HG02763 (cell line): ENCODE data around the gene MAN1A1.

Source experiments
- ATAC-seq: cut with Tn5 transposase; IDR thresholded peaks from one replicate; pipeline ENCODE4 v1.9.1; 2021; ENCODE audit warnings: mild to moderate bottlenecking, moderate library complexity; ENCODE audit not compliant: unreplicated experiment

The MAN1A1 gene

DNA sequence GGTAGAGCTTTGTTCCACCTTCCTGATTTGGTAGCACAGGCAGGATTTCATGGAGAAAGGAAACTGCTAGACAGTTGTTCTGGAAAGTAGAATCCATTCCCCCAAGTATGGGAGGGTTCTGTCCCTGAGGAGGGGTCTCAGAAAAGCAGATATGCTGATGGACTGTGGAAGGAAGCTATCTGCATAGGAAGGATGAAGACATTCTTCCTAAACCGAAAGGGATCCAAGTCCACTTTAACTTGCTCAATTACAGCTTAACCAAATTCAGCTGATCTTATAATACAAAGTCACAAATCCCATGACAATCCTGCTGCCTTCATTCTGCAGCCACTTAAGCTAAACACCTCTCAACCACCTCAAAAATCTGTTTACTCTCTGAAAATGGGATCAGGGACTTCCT, 2.6 kb downstream of the MAN1A1 start:
- no peak for ATAC-seq

DNA sequence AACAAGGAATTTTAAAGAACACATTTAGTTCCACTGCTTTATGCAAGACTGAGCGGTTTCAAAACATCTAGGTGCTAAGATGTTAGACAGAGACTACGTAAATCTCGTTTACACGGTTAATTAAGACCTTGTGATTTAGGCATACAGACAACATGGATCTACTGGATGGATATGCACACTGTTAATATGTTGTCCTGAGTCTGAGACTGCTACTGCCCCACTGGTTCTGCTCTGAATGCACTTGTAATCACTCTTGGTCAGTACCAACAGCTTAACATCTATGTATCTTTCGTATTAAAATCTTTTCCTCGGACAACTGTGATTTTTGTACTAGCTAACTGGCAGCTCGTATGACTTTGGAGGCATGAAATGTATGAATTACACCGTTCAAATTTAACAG, 3.1 kb downstream of the MAN1A1 start:
- no peak for ATAC-seq

DNA sequence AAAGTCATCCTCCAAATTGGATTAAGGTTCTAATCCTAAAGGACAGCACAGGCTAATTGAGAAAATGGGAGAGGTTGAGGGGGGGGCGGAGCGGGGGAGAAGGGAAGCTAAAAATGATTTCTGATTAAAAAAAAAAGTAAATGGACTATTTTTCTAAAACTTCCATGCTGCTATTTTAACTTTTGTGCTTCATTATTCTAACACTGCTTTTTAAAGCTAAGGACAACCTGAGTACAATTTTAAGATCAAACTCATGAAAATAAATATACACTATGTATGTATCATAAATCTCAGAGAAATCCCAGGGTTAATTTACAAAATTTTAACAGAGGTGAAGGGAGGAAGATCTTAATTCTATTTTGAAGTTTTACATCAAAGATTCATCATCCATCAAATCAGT, 4.4 kb downstream of the MAN1A1 start:
- no peak for ATAC-seq

DNA sequence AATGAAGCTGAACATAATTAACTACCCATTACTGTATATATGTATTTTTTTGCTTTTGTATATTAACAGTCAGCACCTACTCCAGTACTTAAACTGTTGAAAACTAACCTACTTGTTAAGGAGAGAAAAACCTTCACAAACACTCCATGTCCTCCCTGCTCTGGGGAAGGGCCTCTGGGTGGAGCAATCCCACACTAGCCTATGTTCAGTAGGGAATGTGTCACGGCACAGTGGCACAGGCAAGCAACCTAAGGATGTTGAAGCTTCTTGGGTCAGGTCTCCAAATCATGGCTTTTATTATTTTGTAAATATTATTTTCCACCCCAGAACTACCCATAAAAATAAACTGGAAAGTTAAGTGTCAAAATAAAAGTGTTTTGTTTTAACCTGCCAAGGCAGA, 5.3 kb downstream of the MAN1A1 start:
- ATAC-seq: no peak

DNA sequence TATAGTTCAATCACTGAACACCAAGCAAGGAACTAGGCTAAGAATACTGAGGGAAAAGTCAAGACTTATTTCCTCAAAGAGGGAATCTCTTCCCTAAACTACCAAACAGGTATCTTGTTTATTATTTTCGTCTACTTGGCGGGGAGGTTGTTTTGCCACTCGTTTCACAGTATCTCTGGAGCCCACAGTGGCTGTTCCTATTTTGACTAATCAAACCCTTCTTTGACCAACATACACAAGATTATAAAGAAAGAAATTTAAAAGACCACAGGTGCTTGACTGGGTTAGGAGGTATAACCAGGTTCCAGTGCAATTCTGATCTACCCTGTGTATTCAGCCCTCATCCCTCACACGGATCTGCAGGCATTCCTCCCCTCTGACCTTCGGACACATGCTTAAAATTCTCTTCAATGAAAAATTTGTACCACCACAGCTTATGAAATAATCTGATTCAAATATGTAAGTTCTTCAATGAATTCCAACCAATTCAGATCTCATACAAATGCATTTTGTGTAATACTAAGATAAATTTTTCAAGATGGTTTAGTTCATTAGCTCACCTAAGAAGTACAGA, 5.9 kb downstream of the MAN1A1 start:
- ATAC-seq: no peak

DNA sequence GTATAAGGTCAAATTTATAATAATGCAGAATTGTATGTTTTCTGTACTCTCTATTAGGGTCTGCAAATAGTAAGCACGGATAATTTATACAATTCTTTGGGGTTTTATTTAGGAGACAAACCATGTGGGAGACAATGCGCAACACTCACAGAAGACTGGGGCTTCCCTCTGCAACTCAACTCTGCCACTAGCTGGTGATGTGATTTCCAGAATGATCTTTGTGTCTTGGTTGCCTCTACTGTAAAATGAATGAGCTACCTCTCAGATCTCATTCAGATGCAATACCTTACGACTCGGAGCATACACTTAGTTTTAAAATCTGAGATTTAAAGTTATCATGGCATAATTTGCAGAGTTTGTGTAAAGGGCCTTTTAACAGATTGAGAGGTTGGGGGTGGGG, 6.4 kb downstream of the MAN1A1 start:
- ATAC-seq: no peak

DNA sequence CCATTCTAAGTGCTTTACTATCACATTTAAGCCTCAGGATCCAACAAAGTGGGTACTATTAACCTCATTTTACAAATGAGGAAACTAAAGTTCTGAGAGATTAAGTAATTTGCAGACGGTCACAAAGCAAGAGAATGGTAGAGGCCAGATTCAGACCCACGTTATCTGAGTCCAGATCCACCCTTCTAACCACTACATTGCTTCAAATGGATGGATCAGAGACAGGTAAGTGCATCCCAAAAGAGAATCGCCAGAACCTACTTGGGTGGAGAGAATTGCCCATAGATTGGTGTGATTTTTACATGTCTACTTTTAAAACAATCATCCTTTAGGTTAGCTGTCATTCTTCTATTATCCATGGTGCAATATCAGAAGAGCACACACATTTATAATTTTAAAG, 7.1 kb downstream of the MAN1A1 start:
- ATAC-seq: no peak

DNA sequence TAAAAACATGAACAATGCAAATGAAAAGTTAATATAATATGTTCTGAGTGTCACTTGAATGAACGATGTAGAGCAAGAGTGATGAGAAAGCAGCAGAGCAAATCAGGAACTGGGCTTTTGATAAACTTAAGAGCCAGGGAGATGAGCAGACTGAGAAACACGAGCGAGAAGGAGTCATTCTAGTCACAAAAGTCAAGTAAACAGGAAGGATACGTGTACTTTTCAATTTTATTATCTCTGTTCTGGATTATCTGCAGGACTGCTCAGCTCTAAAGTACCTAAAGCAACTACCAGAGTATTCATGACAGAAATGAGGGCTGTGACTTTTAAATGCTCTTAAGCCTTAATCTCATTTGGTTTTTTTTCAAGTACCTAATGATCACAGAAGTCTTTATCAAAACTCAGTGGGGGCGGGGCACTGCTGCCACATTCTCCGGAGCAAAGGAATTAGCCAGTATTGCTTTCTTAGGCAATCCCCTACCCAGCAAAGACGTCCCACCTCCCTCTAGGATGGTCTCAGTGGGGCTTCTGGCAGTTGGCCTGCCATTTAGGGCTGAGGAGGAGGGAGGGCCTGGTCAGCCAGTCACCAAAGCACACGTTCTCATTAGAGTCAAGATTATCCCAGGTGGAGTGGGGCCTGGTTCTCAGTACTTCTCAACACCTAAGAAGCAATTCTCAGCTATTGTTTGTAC, 8.6 kb downstream of the MAN1A1 start:
- no peak for ATAC-seq

DNA sequence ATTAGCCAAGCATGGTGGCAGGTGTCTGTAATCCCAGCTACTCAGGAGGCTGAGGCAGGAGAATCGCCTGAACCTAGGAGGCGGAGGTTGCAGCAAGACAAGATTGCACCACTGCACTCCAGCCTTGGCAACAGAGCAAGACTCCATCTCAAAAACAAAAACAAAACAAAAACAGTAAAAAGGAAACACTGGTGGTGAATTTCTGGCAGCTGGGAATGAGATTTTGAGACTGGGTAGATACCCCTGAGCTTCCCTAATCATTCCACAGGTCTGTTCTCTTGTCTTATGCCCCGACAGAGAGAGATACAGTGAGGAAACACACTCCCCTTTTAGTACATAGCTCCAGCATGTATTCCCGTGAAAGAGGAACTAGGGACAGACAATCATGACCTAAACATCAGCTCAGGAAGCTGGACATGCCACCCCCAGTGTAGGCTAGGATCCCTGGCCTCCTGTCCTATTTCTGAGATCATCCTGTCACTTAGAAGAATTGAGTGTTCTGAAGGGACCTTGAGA, 9.6 kb downstream of the MAN1A1 start:
- ATAC-seq: no peak

DNA sequence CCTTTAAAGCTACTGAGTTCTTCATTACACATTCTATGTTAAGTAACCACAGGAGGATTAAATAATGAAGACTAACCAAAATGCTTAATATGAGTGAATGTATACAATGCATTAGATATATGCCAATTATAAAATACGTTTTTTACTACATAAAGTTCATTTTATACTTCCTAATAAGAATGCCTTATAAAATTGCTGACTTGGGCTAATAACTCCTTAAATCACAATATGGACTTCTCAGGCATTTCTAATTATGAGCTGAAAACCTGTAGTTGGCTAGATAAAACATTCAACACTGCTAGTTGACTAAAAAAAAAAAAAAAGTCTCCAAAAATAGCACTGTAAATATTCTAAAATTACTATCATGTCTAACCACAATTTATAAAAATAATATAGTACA, 11.8 kb downstream of the MAN1A1 start:
- no peak for ATAC-seq

DNA sequence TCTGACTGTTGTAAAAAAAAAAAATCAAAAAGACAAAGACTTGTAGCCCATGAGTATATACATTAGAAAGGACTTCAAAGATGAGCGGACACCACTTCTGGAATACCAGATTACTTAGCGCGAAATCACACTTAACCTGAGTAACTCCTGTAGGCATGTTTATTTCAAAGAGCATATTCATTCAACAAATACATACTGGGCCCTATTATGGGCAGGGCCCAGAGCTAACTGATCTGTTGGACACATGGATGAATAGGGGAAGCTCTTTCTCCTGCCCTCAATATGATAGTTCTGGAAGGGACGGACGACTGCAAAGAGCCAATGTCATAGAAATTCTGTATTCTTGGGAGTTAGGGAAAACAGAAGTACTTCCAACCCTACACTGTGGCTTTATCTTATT, 12.3 kb downstream of the MAN1A1 start:
- ATAC-seq: no peak

DNA sequence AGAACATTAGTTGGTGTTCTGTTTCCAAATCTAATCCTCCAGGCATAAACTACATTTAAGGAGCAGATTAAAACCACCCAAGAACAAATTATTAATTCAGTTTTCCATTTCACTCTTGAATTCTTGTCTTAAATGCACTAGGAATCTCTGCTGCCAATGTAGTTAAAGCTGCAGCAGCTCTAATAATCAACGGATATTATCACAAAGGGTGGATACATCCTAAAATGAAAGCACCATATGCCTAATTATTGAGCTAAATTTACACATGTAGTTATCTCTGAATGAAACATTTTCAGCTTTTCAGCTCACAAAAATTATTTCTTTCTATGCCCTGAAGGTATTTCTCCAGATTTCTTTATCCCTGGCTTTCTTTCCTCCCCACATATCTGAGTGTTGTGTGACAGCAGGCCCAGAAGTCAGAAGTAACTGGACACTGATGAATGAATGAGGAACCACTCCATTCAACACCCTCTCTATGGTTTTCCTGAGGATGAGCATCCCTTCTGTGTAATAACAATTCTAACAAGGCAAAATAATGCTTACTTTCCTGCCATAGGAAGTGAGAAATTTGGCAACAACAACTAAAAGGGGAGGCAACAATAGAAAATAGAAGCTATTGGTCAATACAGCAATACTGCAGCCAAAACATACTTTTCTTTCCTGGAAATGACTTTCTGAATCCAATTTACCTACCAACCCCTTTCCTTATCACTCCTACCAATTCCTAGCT, 14.9 kb downstream of the MAN1A1 start:
- no peak for ATAC-seq

DNA sequence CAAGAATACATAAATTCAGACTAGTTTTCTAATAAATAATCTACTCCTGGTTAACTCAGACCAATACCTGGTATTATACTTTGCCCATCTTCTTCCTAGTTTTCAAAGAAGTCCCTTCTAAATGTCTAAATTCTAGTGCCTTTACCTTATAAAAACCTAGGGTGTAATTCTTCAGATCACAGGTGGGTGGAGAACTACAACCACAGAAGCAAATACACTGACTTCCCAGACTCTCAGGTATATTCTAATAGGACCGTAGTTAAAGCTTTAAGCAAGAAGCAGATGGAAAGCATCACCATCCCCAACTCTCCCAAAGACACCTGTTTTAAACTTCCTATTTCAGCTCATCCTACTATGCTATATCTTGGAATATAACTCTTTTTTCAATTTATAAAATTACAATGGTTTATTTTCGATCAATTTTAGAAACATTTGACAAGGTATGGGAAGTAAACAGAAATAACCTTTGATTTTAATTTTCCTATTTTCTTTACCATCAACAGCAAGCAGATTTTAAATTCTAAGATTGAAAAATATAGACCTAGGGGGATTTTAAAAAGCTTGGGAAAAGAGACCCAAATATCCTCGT, 15.8 kb downstream of the MAN1A1 start:
- peak; percentile 43 for ATAC-seq

DNA sequence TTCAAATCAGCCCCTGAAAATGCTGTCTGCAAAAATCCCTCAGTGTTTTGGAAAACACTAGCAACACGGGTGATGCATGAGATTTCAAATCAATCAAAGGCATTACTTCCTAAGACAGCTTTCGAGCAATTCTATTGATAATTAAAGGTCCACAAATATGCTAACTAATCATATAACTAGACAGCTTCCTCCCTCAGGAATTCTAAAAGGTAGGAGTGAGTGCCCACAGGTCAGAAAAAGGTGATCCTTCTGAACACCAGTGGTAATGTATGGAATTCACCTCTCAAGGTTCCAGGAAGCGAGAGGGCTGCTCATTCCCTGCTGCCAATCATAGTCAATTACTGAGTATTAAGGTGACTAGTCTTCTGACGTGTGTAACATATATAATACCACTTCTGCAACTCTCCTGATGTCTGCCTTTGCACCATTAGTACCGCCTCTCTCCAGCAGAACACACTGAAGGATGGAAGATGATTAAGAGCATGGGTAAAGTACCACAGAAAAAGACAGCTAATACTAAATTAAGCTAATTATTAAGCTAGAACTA, 16.4 kb downstream of the MAN1A1 start:
- ATAC-seq: no peak

DNA sequence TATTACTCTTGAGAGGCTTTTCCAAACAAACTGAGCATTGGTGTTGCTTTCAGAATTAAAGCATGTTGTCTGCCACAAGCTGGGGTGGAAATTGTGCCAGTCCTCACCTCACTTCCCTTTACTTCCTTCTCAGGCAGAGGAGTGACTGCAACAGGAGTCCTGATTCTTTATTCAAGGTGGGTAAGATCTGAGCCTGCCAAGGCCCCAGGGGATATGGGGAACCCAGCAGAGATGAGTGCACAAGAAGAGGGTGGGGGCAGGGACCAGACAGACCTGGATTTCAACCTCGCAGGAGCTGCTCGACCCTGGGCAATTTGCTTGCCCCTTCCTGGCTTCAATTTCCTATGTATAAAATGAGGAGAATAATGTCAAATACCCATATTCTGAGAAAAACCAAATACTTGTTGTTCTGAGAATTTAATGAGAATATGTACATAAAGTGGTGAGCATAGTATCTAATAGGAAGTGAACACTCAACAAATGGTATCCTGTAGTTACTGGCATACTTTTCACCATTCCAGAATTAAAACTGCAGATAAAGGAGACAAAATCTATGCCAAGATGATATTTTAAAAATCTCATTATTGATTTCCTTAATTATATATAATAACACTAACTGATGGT, 17.8 kb downstream of the MAN1A1 start:
- no peak for ATAC-seq

DNA sequence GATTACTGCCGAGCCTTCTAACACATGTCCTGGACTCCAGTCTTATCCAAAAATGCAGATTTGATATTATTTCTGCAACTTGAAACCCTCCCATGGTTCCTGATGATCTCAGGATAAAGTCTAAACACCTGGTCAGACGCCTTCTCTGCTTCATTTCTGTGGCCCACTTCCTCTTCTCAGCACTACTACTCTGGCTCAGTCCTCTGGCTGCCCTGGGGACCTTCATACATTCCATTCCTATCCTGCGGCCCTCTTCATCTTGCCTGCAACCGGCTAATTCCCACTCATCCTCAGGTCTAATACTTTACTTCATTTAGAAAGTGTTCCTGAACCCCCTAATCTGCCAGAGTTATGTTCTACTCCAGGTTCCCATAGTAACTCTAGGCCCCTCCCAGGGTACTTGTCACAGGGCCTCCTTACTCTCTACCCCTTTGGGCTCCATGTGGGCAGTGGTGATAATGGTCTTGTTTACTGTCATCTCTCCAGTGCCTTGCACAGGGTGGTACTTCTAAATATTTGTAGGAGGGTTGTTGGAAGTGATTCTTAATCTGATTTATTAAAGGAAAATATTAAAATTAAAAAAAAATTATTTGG, 18.9 kb downstream of the MAN1A1 start:
- no peak for ATAC-seq

DNA sequence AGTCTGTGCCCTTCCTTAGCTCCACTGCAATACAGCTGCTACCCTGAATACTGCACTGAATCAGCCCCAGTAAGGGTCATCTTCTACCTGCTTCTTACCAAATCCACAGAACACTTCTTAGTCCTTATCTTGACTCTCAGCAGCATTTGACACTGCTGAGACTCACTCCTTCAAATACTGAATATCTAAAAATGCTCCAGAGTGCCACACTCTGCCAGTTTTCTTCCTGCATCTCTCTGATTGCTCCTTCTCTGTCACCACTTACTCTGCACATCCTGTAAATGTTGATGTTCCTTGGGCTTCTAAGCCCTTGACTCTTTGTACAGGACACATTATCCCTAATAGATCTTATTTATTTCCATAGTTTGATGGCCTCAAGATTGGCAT, 19.8 kb downstream of the MAN1A1 start:
- no peak for ATAC-seq

DNA sequence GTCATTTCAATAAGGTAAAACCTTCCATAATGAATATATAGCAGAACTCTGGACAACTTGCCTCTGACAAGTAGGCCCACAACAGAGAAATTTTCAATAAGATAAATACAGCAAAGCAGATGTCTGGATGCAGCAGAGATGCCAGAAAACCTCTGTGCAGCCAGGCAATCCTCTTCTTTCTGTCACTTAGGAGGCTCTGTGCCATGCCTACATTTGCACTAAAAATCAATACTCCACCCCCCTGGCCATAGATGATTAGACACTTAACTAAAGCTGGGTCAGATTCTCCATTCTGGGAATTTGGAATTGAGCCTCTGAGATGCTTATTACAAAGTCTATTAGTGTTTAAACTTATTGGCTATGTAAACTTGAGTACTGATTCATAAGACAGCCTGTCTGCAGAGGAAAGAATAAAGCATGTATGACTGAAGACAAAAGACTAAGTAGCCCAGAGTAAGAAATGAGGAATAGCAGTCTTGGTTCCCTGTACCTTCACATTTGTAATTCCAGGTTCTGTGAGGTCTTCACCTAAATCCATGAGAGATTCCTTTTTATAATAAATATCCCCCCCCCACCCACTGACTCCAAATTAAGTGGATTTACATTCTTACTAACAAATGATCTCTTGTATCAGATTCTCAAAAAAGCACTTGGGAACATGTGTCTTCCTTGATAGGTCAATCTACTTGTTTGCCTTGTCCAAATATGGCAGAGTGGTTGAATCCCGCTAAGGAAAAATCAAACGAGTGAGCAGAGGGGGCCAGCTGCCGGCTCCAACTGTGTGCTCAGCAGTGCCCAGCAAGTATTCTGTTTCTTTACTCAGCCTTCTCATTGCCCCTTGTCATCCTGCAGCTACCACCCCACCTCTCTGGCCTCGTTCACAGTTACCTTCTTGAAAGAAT, 20.4 kb downstream of the MAN1A1 start:
- ATAC-seq: no peak

DNA sequence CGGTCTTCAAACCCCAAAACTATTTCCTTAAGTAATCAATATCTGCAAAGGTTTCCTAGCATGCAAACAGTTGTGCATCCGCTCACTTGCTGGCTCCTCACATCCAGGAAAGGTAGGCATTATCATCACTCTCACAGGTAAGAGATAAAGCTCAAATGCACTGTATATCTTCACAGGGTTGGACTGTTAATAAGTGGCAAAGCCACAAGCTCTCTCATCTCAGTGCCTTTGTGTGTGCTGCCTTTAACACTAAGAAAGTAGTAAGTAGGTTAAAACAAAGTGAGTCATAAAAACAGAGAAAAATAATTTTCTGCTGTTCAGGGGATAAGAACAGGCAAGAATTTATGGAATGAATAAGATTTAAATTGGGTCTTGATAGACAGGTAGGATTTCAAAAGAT, 21.3 kb downstream of the MAN1A1 start:
- ATAC-seq: no peak

DNA sequence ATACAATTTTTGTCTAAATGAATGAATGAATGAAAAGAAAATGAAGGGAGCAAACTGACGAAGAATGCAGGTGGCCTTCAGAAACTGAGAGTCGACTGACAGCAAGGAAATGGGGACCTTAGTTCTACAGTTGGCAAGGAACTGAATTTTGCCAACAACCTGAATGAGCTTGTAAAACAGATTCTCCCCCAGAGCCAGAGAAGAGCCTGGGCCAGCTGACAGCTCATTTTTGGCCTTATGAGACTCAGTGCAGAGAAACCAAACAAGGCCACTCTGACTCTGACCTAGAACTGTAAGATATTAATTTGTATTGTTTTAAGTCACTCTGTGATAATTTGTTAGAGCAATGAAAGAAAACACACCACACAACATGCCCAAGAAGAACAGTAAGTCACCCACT, 21.8 kb downstream of the MAN1A1 start:
- no peak for ATAC-seq
